Stomach (tissue), 9 donors: Measurements from ENCODE around the gene SIGLEC8. TPM values are rescaled to one million over a fixed set of nuclear protein-coding genes. Genes with fewer than 3 reads are reported as not detected.
A peak's percentile ranks its signal among the peaks of the same experiment; 100 is the strongest.

Experiments used
- DNase-seq, 2 donors: peaks; one replicate each; pipeline versions ENCODE4 v3.0.0 to v3.0.0-alpha.2; 2013 to 2019
- H3K27ac ChIP-seq, 5 donors: fragments of 200-600 bp in 4 of 5; sonication (generic) in 4 of 5; one replicate each; pipeline ENCODE4 v1.5.1; 2013 to 2019; ENCODE audit warnings: mild to moderate bottlenecking in 1 of 5, moderate library complexity in 1 of 5
- H3K27me3 ChIP-seq, 3 donors: fragments of 200-600 bp; sonication (generic); one replicate each; pipeline ENCODE4 v1.5.1; 2017 to 2019; ENCODE audit warnings: mixed run types in 1 of 3
- H3K36me3 ChIP-seq, 4 donors: fragments of 200-600 bp; sonication (generic); 1 replicate in 3 of 4; 2 replicates in 1 of 4; pipeline ENCODE4 v1.5.1; 2016 to 2019
- H3K4me1 ChIP-seq, 4 donors: fragments of 200-600 bp; sonication (generic); one replicate each; pipeline ENCODE4 v1.5.1; 2016 to 2019
- H3K4me3 ChIP-seq, 4 donors: fragments of 200-600 bp; sonication (generic) in 3 of 4; one replicate each; pipeline ENCODE4 v1.5.1; 2016 to 2019; ENCODE audit warnings: mild to moderate bottlenecking in 1 of 4
- H3K9me3 ChIP-seq, 4 donors: fragments of 200-600 bp; sonication (generic); one replicate each; pipeline ENCODE4 v1.5.1; 2016 to 2019
- CTCF ChIP-seq, 7 experiments: fragments of 450-650 bp in 4 of 7; fragments of 200-600 bp in 3 of 7; sonication (generic) in 3 of 7; IDR thresholded peaks; one replicate each; pipeline ENCODE4 v1.5.1; 2016 to 2019; ENCODE audit warnings: antibody characterized with exemption in 7 of 7, control low read depth in 2 of 7, mild to moderate bottlenecking in 1 of 7
- EP300 ChIP-seq: sonication (generic); formaldehyde crosslinking; IDR thresholded peaks from one replicate; pipeline ENCODE4 v1.6.1; 2017; ENCODE audit warnings: antibody characterized with exemption
- POLR2A ChIP-seq, 4 donors: fragments of 450-650 bp; IDR thresholded peaks; one replicate each; pipeline ENCODE4 v1.6.1; 2016; ENCODE audit warnings: antibody characterized with exemption in 4 of 4, control low read depth in 2 of 4, mild to moderate bottlenecking in 1 of 4, moderate library complexity in 1 of 4
- POLR2AphosphoS5 ChIP-seq, 3 donors: sonication (generic); formaldehyde crosslinking; IDR thresholded peaks; one replicate each; pipeline ENCODE4 v1.6.1; 2016; ENCODE audit warnings: antibody characterized with exemption in 3 of 3
- whole genome bisulfite sequencing, 5 donors: extraction: QIAGEN DNeasy Blood & Tissue Kit in 3 of 5; methylation state at CpG; one replicate each; pipeline versions ENCODE4 v1.1.5 to v1.1.7; 2013 to 2018; 5-methylcytosine and 5-hydroxymethylcytosine counted together
- intact Hi-C: fragments of 100-400 bp; cut with DNase I; formaldehyde crosslinking; loops from one replicate; pipeline ENCODE4 v1.15.1; 2023; ENCODE audit warnings: low total_unique reads
- polyA plus RNA-seq, 3 donors: library from polyadenylated mRNA; stranded (reverse); fragments of 200-250 nt; gene quantifications; one replicate each; pipeline ENCODE4 v1.2.3, GENCODE V29; 2013
- total RNA-seq, 5 donors: library from RNA; depleted of rRNA; stranded (reverse); fragments of >200 nt; gene quantifications; one replicate each; pipeline versions ENCODE4 v1.1.0 to v1.2.3, GENCODE V29; 2014 to 2016
- donor health status: healthy with polysubstance abuse.
- donor health status: Bipolar disorder and iron deficiency.
- donor health status: healthy.

The SIGLEC8 gene
- total and polyA plus RNA-seq, 8 donors: 0.20 to 2.3 (median 1.1) TPM; not detected in 3

GRCh38 chr19:51488491-51488890, 30.2 kb upstream of the SIGLEC8 start:
- WGBS, 5 donors: 61 to 84% (median 73%) methylated on average over 3 of the region's 3 CpGs
- intact Hi-C loops: no loop called here
- no peaks in the 10 kb centered on the region for H3K4me1 ChIP-seq
- no peak overlapping the region for H3K27ac ChIP-seq
- DNase-seq: no peak
- H3K4me3 ChIP-seq: no peak overlapping the region
- peaks cover 0 to 35% (median 6%) of the 10 kb centered on the region in 3 donors for H3K27me3 ChIP-seq
- TF ChIP-seq CTCF (IDR thresholded peaks at IDR 0.05) (no peak), EP300 (no peak), POLR2A (IDR thresholded peaks at IDR 0.05) (no peak)
- H3K36me3 ChIP-seq: no peaks in the 10 kb centered on the region
- H3K9me3 ChIP-seq: no peaks in the 10 kb centered on the region

- intact Hi-C loops: no loop called here
- DNase-seq: no peak
Observed at GRCh38 chr19:51485960-51486660, 27.9 kb upstream of the SIGLEC8 start.

GRCh38 chr19:51480590-51480989, 22.3 kb upstream of the SIGLEC8 start:
- peaks cover 0 to 70% (median 16%) of the 10 kb centered on the region in 3 donors for H3K27me3 ChIP-seq
- TF ChIP-seq EP300: no peak
- TF ChIP-seq POLR2AphosphoS5 (IDR thresholded peaks at IDR 0.05): no peak
- TF ChIP-seq CTCF (IDR thresholded peaks at IDR 0.05): no peak
- TF ChIP-seq POLR2A (IDR thresholded peaks at IDR 0.05): no peak
- WGBS, 5 donors: 37 to 48% (median 41%) methylated on average over 8 of the region's 8 CpGs
- intact Hi-C loops: no loop called here
- H3K36me3 ChIP-seq: no peaks in the 10 kb centered on the region
- H3K4me3 ChIP-seq: no peak overlapping the region
- no peaks in the 10 kb centered on the region for H3K9me3 ChIP-seq
- H3K4me1 ChIP-seq: no peaks in the 10 kb centered on the region
- peak in 1 of 2 donors; percentile 62 for DNase-seq
- H3K27ac ChIP-seq: no peak overlapping the region

More at GRCh38 chr19:51485960-51486660, 27.9 kb upstream of the SIGLEC8 start:
- H3K27me3 ChIP-seq: peaks cover 0 to 55% (median 6%) of the 10 kb centered on the region in 3 donors
- WGBS, 5 donors: 69 to 86% (median 81%) methylated on average over 5 of the region's 5 CpGs
- no peaks in the 10 kb centered on the region for H3K9me3 ChIP-seq
- no peak overlapping the region for H3K4me3 ChIP-seq
- TF ChIP-seq EP300: no peak
- no peak for TF ChIP-seq POLR2AphosphoS5 (IDR thresholded peaks at IDR 0.05)
- no peak for TF ChIP-seq CTCF (IDR thresholded peaks at IDR 0.05)
- TF ChIP-seq POLR2A (IDR thresholded peaks at IDR 0.05): no peak
- no peaks in the 10 kb centered on the region for H3K36me3 ChIP-seq
- H3K4me1 ChIP-seq: no peaks in the 10 kb centered on the region
- H3K27ac ChIP-seq: no peak overlapping the region

GRCh38 chr19:51479531-51480331, 21.5 kb upstream of the SIGLEC8 start:
- intact Hi-C loops: no loop called here
- H3K4me3 ChIP-seq: no peak overlapping the region
- WGBS, 5 donors: 80 to 86% (median 83%) methylated on average over 12 of the region's 12 CpGs

More at GRCh38 chr19:51479531-51480331, 21.5 kb upstream of the SIGLEC8 start:
- Histone ChIP-seq H3K27me3 (peaks cover 0 to 62% (median 16%) of the 10 kb centered on the region in 3 donors), H3K36me3 (no peaks in the 10 kb centered on the region), H3K27ac (no peak overlapping the region), H3K4me1 (peaks cover 0 to 3% (median 0%) of the 10 kb centered on the region in 4 donors), H3K9me3 (no peaks in the 10 kb centered on the region)
- DNase-seq: no peak
- no peak for TF ChIP-seq POLR2A (IDR thresholded peaks at IDR 0.05)
- TF ChIP-seq CTCF (IDR thresholded peaks at IDR 0.05): no peak
- no peak for TF ChIP-seq POLR2AphosphoS5 (IDR thresholded peaks at IDR 0.05)
- TF ChIP-seq EP300: no peak
